HEK293 (cell line): ENCODE data around the gene TPST2.

ENCODE experiments used
- BCL11A ChIP-seq: fragments of 450-650 bp; formaldehyde crosslinking; IDR thresholded peaks from 2 replicates; pipeline ENCODE4 v1.5.1; 2016; ENCODE audit warnings: low read depth, missing biosample characterization, missing genetic modification characterization
- BCL11B ChIP-seq: fragments of 450-650 bp; formaldehyde crosslinking; IDR thresholded peaks from 2 replicates; pipeline ENCODE4 v1.5.1; 2016; ENCODE audit warnings: low read depth, missing biosample characterization, missing genetic modification characterization
- KLF10 ChIP-seq: fragments of 450-650 bp; IDR thresholded peaks from 2 replicates; pipeline ENCODE4 v1.5.1; 2018; ENCODE audit warnings: missing biosample characterization, mild to moderate bottlenecking, missing genetic modification characterization
- KLF8 ChIP-seq: fragments of 450-650 bp; formaldehyde crosslinking; IDR thresholded peaks from 2 replicates; pipeline ENCODE4 v1.5.1; 2016; ENCODE audit warnings: missing biosample characterization, missing genetic modification characterization
- KLF9 ChIP-seq: fragments of 450-650 bp; formaldehyde crosslinking; IDR thresholded peaks from 2 replicates; pipeline ENCODE4 v1.5.1; 2016; ENCODE audit warnings: missing biosample characterization, missing genetic modification characterization, low read depth
- OVOL3 ChIP-seq: fragments of 450-650 bp; formaldehyde crosslinking; IDR thresholded peaks from 2 replicates; pipeline ENCODE4 v1.5.1; 2016; ENCODE audit warnings: missing biosample characterization, missing genetic modification characterization
- REPIN1 ChIP-seq: fragments of 450-650 bp; formaldehyde crosslinking; IDR thresholded peaks from 2 replicates; pipeline ENCODE4 v1.5.1; 2017; ENCODE audit warnings: missing biosample characterization, missing genetic modification characterization, low read depth
- SP2 ChIP-seq: fragments of 450-650 bp; formaldehyde crosslinking; IDR thresholded peaks from 2 replicates; pipeline ENCODE4 v1.5.1; 2016; ENCODE audit warnings: missing biosample characterization, missing genetic modification characterization
- SP3 ChIP-seq: fragments of 450-650 bp; formaldehyde crosslinking; IDR thresholded peaks from 2 replicates; pipeline ENCODE4 v1.5.1; 2016; ENCODE audit warnings: missing biosample characterization, missing genetic modification characterization
- YY1 ChIP-seq: fragments of 450-650 bp; formaldehyde crosslinking; IDR thresholded peaks from 2 replicates; pipeline ENCODE4 v1.5.1; 2018; ENCODE audit warnings: missing biosample characterization, missing genetic modification characterization
- ZBTB1 ChIP-seq: fragments of 450-650 bp; formaldehyde crosslinking; IDR thresholded peaks from 2 replicates; pipeline ENCODE4 v1.5.1; 2016; ENCODE audit warnings: missing biosample characterization, missing genetic modification characterization
- ZBTB20 ChIP-seq: fragments of 450-650 bp; formaldehyde crosslinking; IDR thresholded peaks from 2 replicates; pipeline ENCODE4 v1.5.1; 2016; ENCODE audit warnings: missing biosample characterization, missing genetic modification characterization
- ZFP37 ChIP-seq: fragments of 450-650 bp; formaldehyde crosslinking; IDR thresholded peaks from 2 replicates; pipeline ENCODE4 v1.5.1; 2016; ENCODE audit warnings: missing biosample characterization, missing genetic modification characterization
- ZFP69B ChIP-seq: fragments of 450-650 bp; formaldehyde crosslinking; IDR thresholded peaks from 2 replicates; pipeline ENCODE4 v1.5.1; 2016; ENCODE audit warnings: missing biosample characterization, missing genetic modification characterization
- ZNF175 ChIP-seq: fragments of 450-650 bp; formaldehyde crosslinking; IDR thresholded peaks from 2 replicates; pipeline ENCODE4 v1.5.1; 2016; ENCODE audit warnings: missing biosample characterization, missing genetic modification characterization
- ZNF394 ChIP-seq: fragments of 450-650 bp; formaldehyde crosslinking; IDR thresholded peaks from 2 replicates; pipeline ENCODE4 v1.5.1; 2016; ENCODE audit warnings: missing biosample characterization, missing genetic modification characterization, mild to moderate bottlenecking, moderate library complexity, borderline replicate concordance
- ZNF423 ChIP-seq: fragments of 450-650 bp; formaldehyde crosslinking; IDR thresholded peaks from 2 replicates; pipeline ENCODE4 v1.5.1; 2016; ENCODE audit warnings: missing biosample characterization, missing genetic modification characterization
- ZNF561 ChIP-seq: fragments of 450-650 bp; IDR thresholded peaks from 2 replicates; pipeline ENCODE4 v1.5.1; 2018; ENCODE audit warnings: missing biosample characterization, missing genetic modification characterization, borderline replicate concordance
- ZNF610 ChIP-seq: fragments of 450-650 bp; formaldehyde crosslinking; IDR thresholded peaks from 2 replicates; pipeline ENCODE4 v1.5.1; 2016; ENCODE audit warnings: missing biosample characterization, missing genetic modification characterization, borderline replicate concordance
- ZNF629 ChIP-seq: fragments of 450-650 bp; formaldehyde crosslinking; IDR thresholded peaks from 2 replicates; pipeline ENCODE4 v1.5.1; 2017; ENCODE audit warnings: missing biosample characterization, missing genetic modification characterization
- TF ChIP-seq, protein P1 (sequence below): sonication (generic); formaldehyde crosslinking; IDR thresholded peaks from 2 replicates; pipeline ENCODE4 v1.8.1; 2022; ENCODE audit warnings: mild to moderate bottlenecking, moderate library complexity, missing genetic modification reagents
- TF ChIP-seq, protein P2 (sequence below): fragments of 450-650 bp; formaldehyde crosslinking; IDR thresholded peaks from 2 replicates; pipeline ENCODE4 v1.5.1; 2016; ENCODE audit warnings: missing biosample characterization, missing genetic modification characterization
- TF ChIP-seq, protein P3 (sequence below): fragments of 450-650 bp; formaldehyde crosslinking; IDR thresholded peaks from 2 replicates; pipeline ENCODE4 v1.5.1; 2016; ENCODE audit warnings: missing biosample characterization, missing genetic modification characterization
- TF ChIP-seq, protein P4 (sequence below): fragments of 450-650 bp; formaldehyde crosslinking; IDR thresholded peaks from 2 replicates; pipeline ENCODE4 v1.5.1; 2016; ENCODE audit warnings: missing biosample characterization, missing genetic modification characterization
- TF ChIP-seq, protein P5 (sequence below): fragments of 450-650 bp; formaldehyde crosslinking; IDR thresholded peaks from 2 replicates; pipeline ENCODE4 v1.5.1; 2016; ENCODE audit warnings: missing biosample characterization, missing genetic modification characterization
- TF ChIP-seq, protein P6 (sequence below): fragments of 450-650 bp; formaldehyde crosslinking; IDR thresholded peaks from 2 replicates; pipeline ENCODE4 v1.5.1; 2016; ENCODE audit warnings: missing biosample characterization, missing genetic modification characterization

Gene TPST2

DNA sequence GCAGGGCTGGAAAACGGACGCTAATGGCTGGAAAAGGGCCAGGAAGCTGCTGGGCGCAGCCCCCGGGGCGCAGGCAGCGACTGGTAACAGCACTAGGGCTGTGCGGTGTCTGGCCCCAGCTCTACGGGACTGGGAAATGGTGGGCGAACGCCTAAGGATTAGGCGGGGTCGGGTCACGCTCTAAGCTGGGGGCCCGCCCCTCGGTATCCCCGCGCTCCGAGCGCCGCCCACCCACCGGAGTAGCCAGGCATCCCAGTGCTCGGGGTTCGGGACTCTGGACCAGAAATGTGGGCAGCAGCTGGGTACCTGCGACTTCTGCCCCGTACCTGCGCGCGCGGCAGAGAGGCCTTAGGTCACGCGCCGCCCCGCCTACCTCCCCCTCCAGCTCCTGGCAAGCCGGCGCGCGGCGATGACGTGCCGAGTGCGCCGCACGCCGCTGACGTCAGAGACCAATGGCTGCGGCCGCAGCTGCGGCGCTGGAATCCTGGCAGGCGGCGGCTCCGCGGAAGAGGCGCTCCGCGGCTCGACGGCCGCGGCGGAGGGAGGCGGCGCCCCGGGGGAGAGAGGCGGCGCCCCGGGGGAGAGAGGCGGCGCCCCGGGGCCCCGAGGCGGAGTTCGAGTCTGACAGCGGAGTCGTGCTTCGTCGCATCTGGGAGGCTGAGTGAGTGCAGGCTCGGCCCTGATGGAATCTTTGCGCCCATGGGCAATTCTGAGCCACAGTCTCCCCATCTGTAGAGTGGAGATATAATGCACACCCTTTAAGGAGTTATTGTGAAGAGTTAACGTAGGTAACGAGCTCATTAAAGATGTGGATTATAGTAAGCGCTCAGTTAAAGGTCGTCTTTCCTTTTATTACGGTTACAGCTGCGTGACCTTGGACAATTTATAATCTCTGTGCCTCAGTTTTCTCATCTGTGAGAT is 106.2 kb downstream of the TPST2 start, which contains the start of the genes HPS4 and SRRD (continued):
- no peak for TF ChIP-seq ZNF610
- TF ChIP-seq, protein P1, sequence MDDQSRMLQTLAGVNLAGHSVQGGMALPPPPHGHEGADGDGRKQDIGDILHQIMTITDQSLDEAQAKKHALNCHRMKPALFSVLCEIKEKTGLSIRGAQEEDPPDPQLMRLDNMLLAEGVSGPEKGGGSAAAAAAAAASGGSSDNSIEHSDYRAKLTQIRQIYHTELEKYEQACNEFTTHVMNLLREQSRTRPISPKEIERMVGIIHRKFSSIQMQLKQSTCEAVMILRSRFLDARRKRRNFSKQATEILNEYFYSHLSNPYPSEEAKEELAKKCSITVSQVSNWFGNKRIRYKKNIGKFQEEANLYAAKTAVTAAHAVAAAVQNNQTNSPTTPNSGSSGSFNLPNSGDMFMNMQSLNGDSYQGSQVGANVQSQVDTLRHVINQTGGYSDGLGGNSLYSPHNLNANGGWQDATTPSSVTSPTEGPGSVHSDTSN (CRISPR knock-in tag): peak; percentile 94
- peak; percentile 31; the same call in 1 of the 2 replicates for TF ChIP-seq ZNF394 (tag by site-specific recombination)
- TF ChIP-seq, protein P2, sequence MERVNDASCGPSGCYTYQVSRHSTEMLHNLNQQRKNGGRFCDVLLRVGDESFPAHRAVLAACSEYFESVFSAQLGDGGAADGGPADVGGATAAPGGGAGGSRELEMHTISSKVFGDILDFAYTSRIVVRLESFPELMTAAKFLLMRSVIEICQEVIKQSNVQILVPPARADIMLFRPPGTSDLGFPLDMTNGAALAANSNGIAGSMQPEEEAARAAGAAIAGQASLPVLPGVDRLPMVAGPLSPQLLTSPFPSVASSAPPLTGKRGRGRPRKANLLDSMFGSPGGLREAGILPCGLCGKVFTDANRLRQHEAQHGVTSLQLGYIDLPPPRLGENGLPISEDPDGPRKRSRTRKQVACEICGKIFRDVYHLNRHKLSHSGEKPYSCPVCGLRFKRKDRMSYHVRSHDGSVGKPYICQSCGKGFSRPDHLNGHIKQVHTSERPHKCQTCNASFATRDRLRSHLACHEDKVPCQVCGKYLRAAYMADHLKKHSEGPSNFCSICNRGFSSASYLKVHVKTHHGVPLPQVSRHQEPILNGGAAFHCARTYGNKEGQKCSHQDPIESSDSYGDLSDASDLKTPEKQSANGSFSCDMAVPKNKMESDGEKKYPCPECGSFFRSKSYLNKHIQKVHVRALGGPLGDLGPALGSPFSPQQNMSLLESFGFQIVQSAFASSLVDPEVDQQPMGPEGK (tag by site-specific recombination): peak; percentile 86
- TF ChIP-seq KLF8 (tag by site-specific recombination): peak; percentile 94
- TF ChIP-seq YY1 (tag by site-specific recombination): peak; percentile 92
- peak; percentile 69 for TF ChIP-seq ZFP37 (tag by site-specific recombination)
- TF ChIP-seq ZBTB1 (tag by site-specific recombination): 0 out of 2 replicates have a peak, but pooled peaks have one; percentile 39
- peak; percentile 52; the same call in 1 of the 2 replicates for TF ChIP-seq ZFP69B (tag by site-specific recombination)
- TF ChIP-seq ZBTB20: peak; percentile 78; the same call in 1 of the 2 replicates
- peak; percentile 74 for TF ChIP-seq BCL11B (tag by site-specific recombination)
- TF ChIP-seq, protein P3, sequence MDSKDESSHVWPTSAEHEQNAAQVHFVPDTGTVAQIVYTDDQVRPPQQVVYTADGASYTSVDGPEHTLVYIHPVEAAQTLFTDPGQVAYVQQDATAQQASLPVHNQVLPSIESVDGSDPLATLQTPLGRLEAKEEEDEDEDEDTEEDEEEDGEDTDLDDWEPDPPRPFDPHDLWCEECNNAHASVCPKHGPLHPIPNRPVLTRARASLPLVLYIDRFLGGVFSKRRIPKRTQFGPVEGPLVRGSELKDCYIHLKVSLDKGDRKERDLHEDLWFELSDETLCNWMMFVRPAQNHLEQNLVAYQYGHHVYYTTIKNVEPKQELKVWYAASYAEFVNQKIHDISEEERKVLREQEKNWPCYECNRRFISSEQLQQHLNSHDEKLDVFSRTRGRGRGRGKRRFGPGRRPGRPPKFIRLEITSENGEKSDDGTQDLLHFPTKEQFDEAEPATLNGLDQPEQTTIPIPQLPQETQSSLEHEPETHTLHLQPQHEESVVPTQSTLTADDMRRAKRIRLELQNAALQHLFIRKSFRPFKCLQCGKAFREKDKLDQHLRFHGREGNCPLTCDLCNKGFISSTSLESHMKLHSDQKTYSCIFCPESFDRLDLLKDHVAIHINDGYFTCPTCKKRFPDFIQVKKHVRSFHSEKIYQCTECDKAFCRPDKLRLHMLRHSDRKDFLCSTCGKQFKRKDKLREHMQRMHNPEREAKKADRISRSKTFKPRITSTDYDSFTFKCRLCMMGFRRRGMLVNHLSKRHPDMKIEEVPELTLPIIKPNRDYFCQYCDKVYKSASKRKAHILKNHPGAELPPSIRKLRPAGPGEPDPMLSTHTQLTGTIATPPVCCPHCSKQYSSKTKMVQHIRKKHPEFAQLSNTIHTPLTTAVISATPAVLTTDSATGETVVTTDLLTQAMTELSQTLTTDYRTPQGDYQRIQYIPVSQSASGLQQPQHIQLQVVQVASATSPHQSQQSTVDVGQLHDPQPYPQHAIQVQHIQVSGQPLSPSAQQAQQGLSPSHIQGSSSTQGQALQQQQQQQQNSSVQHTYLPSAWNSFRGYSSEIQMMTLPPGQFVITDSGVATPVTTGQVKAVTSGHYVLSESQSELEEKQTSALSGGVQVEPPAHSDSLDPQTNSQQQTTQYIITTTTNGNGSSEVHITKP (tag by site-specific recombination): peak; percentile 29; the same call in 1 of the 2 replicates
- TF ChIP-seq SP2 (tag by site-specific recombination): peak; percentile 78
- peak; percentile 99 for TF ChIP-seq KLF9 (tag by site-specific recombination)
- TF ChIP-seq, protein P4, sequence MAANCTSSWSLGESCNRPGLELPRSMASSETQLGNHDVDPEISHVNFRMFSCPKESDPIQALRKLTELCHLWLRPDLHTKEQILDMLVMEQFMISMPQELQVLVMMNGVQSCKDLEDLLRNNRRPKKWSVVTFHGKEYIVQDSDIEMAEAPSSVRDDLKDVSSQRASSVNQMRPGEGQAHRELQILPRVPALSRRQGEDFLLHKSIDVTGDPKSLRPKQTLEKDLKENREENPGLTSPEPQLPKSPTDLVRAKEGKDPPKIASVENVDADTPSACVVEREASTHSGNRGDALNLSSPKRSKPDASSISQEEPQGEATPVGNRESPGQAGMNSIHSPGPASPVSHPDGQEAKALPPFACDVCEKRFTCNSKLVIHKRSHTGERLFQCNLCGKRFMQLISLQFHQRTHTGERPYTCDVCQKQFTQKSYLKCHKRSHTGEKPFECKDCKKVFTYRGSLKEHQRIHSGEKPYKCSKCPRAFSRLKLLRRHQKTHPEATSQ (tag by site-specific recombination): peak; percentile 88
- no peak for TF ChIP-seq ZNF175 (tag by site-specific recombination)
- peak; percentile 74 for TF ChIP-seq KLF10
- TF ChIP-seq ZNF561: peak; percentile 63; the same call in 1 of the 2 replicates
- no peak for TF ChIP-seq OVOL3 (tag by site-specific recombination)
- TF ChIP-seq, protein P5, sequence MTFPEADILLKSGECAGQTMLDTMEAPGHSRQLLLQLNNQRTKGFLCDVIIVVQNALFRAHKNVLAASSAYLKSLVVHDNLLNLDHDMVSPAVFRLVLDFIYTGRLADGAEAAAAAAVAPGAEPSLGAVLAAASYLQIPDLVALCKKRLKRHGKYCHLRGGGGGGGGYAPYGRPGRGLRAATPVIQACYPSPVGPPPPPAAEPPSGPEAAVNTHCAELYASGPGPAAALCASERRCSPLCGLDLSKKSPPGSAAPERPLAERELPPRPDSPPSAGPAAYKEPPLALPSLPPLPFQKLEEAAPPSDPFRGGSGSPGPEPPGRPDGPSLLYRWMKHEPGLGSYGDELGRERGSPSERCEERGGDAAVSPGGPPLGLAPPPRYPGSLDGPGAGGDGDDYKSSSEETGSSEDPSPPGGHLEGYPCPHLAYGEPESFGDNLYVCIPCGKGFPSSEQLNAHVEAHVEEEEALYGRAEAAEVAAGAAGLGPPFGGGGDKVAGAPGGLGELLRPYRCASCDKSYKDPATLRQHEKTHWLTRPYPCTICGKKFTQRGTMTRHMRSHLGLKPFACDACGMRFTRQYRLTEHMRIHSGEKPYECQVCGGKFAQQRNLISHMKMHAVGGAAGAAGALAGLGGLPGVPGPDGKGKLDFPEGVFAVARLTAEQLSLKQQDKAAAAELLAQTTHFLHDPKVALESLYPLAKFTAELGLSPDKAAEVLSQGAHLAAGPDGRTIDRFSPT (tag by site-specific recombination): peak; percentile 94
- no peak for TF ChIP-seq ZNF423 (tag by site-specific recombination)
- TF ChIP-seq BCL11A (tag by site-specific recombination): peak; percentile 50; the same call in 1 of the 2 replicates
- TF ChIP-seq, protein P6, sequence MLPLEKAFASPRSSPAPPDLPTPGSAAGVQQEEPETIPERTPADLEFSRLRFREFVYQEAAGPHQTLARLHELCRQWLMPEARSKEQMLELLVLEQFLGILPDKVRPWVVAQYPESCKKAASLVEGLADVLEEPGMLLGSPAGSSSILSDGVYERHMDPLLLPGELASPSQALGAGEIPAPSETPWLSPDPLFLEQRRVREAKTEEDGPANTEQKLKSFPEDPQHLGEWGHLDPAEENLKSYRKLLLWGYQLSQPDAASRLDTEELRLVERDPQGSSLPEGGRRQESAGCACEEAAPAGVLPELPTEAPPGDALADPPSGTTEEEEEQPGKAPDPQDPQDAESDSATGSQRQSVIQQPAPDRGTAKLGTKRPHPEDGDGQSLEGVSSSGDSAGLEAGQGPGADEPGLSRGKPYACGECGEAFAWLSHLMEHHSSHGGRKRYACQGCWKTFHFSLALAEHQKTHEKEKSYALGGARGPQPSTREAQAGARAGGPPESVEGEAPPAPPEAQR (tag by site-specific recombination): no peak; the same call in 1 of the 2 replicates
- peak; percentile 90 for TF ChIP-seq ZNF629 (tag by site-specific recombination)
- TF ChIP-seq SP3 (tag by site-specific recombination): peak; percentile 93
- peak; percentile 80; the same call in 1 of the 2 replicates for TF ChIP-seq REPIN1 (tag by site-specific recombination)
